ENCODE results near the gene HRH2. TPM values are rescaled to one million over a fixed set of nuclear protein-coding genes. Genes with fewer than 3 reads are reported as not detected.
"Not testable (repeated sequence)": the region's sequence is repeated elsewhere in the genome, so short reads cannot be mapped to it uniquely, and the experiment has no call there.

Gene HRH2
- total RNA-seq, 1 experiment from 2014 or later: 0.29 TPM

- no peak for DNase-seq (ENCODE audit: low read depth)
Measured at GRCh38 chr5:175738602-175739133, 80.8 kb downstream of the HRH2 start.

GRCh38 chr5:175740014-175740413 is 82.1 kb downstream of the HRH2 start:
- DNase-seq (ENCODE audit: low read depth): no peak

- DNase-seq (ENCODE audit: low read depth): no peak
Measured at GRCh38 chr5:175741556-175741955, 83.7 kb downstream of the HRH2 start.

- DNase-seq (ENCODE audit: low read depth): no peak
Measured at GRCh38 chr5:175742290-175742994, 84.6 kb downstream of the HRH2 start.

GRCh38 chr5:175743676-175744210 is 85.9 kb downstream of the HRH2 start:
- no peak for DNase-seq (ENCODE audit: low read depth)

GRCh38 chr5:175745210-175745609 is 87.3 kb downstream of the HRH2 start:
- no peak for DNase-seq (ENCODE audit: low read depth)

- peak; percentile 57 for DNase-seq (ENCODE audit: low read depth)
Measured at GRCh38 chr5:175746851-175747250, 89.0 kb downstream of the HRH2 start.

- DNase-seq (ENCODE audit: low read depth): no peak
Measured at GRCh38 chr5:175747539-175748060, 89.7 kb downstream of the HRH2 start.

GRCh38 chr5:175748650-175749049 is 90.8 kb downstream of the HRH2 start:
- DNase-seq (ENCODE audit: low read depth): no peak

GRCh38 chr5:175749591-175749990 is 91.7 kb downstream of the HRH2 start:
- DNase-seq (ENCODE audit: low read depth): peak; percentile 57

- DNase-seq (ENCODE audit: low read depth): no peak
Measured at GRCh38 chr5:175750511-175750931, 92.7 kb downstream of the HRH2 start.

- no peak for DNase-seq (ENCODE audit: low read depth)
Measured at GRCh38 chr5:175751369-175751768, 93.5 kb downstream of the HRH2 start.

GRCh38 chr5:175752826-175753535 is 95.1 kb downstream of the HRH2 start:
- peak; percentile 53 for DNase-seq (ENCODE audit: low read depth)

GRCh38 chr5:175753536-175754402 is 95.9 kb downstream of the HRH2 start:
- DNase-seq (ENCODE audit: low read depth): no peak

GRCh38 chr5:175759991-175760390 is 102.1 kb downstream of the HRH2 start:
- not testable (repeated sequence) for DNase-seq (ENCODE audit: low read depth)

Other genes with a start within 250 kb of the HRH2 start
- gene DRD1, start 213.9 kb upstream of the HRH2 start, total RNA-seq (2014; rRNA removed; shearing (Covaris generic)): 0.06 TPM in 2 replicates
- 139 and 168 TPM in 2 replicates for gene SFXN1, start 179.5 kb upstream of the HRH2 start, total RNA-seq (2014; rRNA removed; shearing (Covaris generic))
- gene CPLX2, start 213.5 kb downstream of the HRH2 start, total RNA-seq (2014; rRNA removed; shearing (Covaris generic)): not detected in 2 replicates